A673 (cell line): Measurements from ENCODE around the gene CD74. TPM values are rescaled to one million over a fixed set of nuclear protein-coding genes. Genes with fewer than 3 reads are reported as not detected.

Source experiments
- BruUV-seq: library from RNA; stranded (reverse); fragments of 400-500 nt; replicated peaks from 2 replicates; lab custom pipeline; 2021; lab: Mats Ljungman, UMichigan
- CTCF ChIA-PET: fragments of 300-600 bp; sonication (Branson Sonifier 250); formaldehyde crosslinking; loops from one replicate; lab custom pipeline; 2022; ENCODE audit warnings: antibody characterized with exemption; lab: Charles Lee
- POLR2A ChIA-PET: fragments of 300-600 bp; sonication (Branson Sonifier 250); formaldehyde crosslinking; loops from one replicate; lab custom pipeline; 2022; ENCODE audit warnings: antibody characterized with exemption; ENCODE audit not compliant: low non-redundant PET; lab: Charles Lee
- DNase-seq: peaks from one replicate; pipeline ENCODE4 v3.0.0-alpha.2; 2015; ENCODE audit warnings: low spot score
- H3K27ac ChIP-seq: fragments of 200-600 bp; sonication (generic); 2 replicates; pipeline ENCODE4 v1.5.1; 2016; ENCODE audit warnings: mixed run types, low read depth, mild to moderate bottlenecking, mixed read lengths, antibody characterized with exemption, low read length; ENCODE audit not compliant: poor library complexity, severe bottlenecking
- H3K27me3 ChIP-seq: fragments of 200-600 bp; sonication (generic); replicated peaks from 2 replicates; pipeline ENCODE4 v1.6.1; 2017; ENCODE audit warnings: mixed run types, low read depth, mild to moderate bottlenecking, mixed read lengths, antibody characterized with exemption, low read length; ENCODE audit not compliant: insufficient read depth, poor library complexity
- H3K36me3 ChIP-seq: fragments of 200-600 bp; sonication (generic); 2 replicates; pipeline ENCODE4 v1.6.1; 2016; ENCODE audit warnings: mixed run types, mild to moderate bottlenecking, mixed read lengths, antibody characterized with exemption, low read length; ENCODE audit not compliant: insufficient read depth, poor library complexity, severe bottlenecking
- H3K4me1 ChIP-seq: fragments of 200-600 bp; sonication (generic); 2 replicates; pipeline ENCODE4 v1.6.1; 2017; ENCODE audit warnings: mixed run types, mild to moderate bottlenecking, mixed read lengths, antibody characterized with exemption, low read length; ENCODE audit not compliant: insufficient read depth, poor library complexity, severe bottlenecking
- H3K4me3 ChIP-seq: fragments of 200-600 bp; sonication (generic); 2 replicates; pipeline ENCODE4 v1.5.1; 2016; ENCODE audit warnings: low read depth, mixed run types, mild to moderate bottlenecking, mixed read lengths, low read length; ENCODE audit not compliant: poor library complexity, severe bottlenecking
- H3K9me3 ChIP-seq: fragments of 200-600 bp; sonication (generic); 2 replicates; pipeline ENCODE4 v1.6.1; 2016; ENCODE audit warnings: mixed run types, low read depth, mild to moderate bottlenecking, mixed read lengths, antibody characterized with exemption, low read length; ENCODE audit not compliant: poor library complexity, severe bottlenecking
- EZH2 ChIP-seq: fragments of 200-600 bp; sonication (generic); IDR thresholded peaks from 2 replicates; pipeline ENCODE4 v1.6.1; 2017; ENCODE audit warnings: borderline replicate concordance, low read depth, mild to moderate bottlenecking, mixed read lengths, antibody characterized with exemption, low read length; ENCODE audit not compliant: poor library complexity, severe bottlenecking
- intact Hi-C: fragments of 100-400 bp; cut with micrococcal nuclease; formaldehyde crosslinking; loops from one replicate; pipeline ENCODE4 v1.10.0; 2022; ENCODE audit not compliant: unreplicated experiment
- total RNA-seq: library from RNA; stranded (reverse); gene quantifications from 2 replicates; pipeline ENCODE4 v1.2.3, GENCODE V29; 2021
- TF ChIP-seq, protein P1 (sequence below): fragments of 300-800, 200-600 bp; sonication (generic); conservative IDR thresholded peaks from 2 replicates; pipeline ENCODE4 v1.5.1; 2017; ENCODE audit warnings: low read depth, mild to moderate bottlenecking, antibody characterized with exemption, low read length, moderate library complexity, mixed read lengths

CD74 gene
- total RNA-seq, 1 experiment from 2014 or later = not detected

DNA sequence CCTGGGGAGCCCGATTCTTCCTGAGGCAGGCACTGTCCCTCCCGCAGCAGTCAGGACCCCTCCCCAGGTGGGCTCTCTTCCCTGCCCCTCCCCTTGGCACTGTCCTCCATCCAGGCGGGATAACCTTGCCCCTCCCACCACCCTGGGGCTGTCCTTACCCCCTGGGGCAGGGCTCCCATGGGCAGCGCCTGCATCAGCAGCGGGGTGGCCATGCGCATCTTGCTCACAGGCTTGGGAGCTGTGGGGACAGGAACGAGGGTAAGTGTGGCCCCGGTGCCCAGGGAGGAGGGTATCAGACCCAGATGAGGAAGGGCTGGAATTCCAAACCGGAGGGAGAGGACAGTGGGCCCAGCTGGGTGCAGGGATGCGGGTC is 6.0 kb downstream of the CD74 start:
- POLR2A ChIA-PET = no interaction called here
- H3K4me3 ChIP-seq = no peak overlapping the region
- CTCF ChIA-PET = no interaction called here
- H3K27ac ChIP-seq = no peak overlapping the region
- H3K4me1 ChIP-seq = peaks cover 8% of the 10 kb centered on the region
- intact Hi-C loops = no loop called here
- H3K27me3 ChIP-seq = no peaks in the 10 kb centered on the region
- H3K36me3 ChIP-seq = no peaks in the 10 kb centered on the region
- no peak for DNase-seq
- H3K9me3 ChIP-seq = no peaks in the 10 kb centered on the region
- no TSS peak for BruUV-seq
- no peak for TF ChIP-seq EZH2
- TF ChIP-seq, protein P1, sequence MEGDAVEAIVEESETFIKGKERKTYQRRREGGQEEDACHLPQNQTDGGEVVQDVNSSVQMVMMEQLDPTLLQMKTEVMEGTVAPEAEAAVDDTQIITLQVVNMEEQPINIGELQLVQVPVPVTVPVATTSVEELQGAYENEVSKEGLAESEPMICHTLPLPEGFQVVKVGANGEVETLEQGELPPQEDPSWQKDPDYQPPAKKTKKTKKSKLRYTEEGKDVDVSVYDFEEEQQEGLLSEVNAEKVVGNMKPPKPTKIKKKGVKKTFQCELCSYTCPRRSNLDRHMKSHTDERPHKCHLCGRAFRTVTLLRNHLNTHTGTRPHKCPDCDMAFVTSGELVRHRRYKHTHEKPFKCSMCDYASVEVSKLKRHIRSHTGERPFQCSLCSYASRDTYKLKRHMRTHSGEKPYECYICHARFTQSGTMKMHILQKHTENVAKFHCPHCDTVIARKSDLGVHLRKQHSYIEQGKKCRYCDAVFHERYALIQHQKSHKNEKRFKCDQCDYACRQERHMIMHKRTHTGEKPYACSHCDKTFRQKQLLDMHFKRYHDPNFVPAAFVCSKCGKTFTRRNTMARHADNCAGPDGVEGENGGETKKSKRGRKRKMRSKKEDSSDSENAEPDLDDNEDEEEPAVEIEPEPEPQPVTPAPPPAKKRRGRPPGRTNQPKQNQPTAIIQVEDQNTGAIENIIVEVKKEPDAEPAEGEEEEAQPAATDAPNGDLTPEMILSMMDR = no peak

DNA sequence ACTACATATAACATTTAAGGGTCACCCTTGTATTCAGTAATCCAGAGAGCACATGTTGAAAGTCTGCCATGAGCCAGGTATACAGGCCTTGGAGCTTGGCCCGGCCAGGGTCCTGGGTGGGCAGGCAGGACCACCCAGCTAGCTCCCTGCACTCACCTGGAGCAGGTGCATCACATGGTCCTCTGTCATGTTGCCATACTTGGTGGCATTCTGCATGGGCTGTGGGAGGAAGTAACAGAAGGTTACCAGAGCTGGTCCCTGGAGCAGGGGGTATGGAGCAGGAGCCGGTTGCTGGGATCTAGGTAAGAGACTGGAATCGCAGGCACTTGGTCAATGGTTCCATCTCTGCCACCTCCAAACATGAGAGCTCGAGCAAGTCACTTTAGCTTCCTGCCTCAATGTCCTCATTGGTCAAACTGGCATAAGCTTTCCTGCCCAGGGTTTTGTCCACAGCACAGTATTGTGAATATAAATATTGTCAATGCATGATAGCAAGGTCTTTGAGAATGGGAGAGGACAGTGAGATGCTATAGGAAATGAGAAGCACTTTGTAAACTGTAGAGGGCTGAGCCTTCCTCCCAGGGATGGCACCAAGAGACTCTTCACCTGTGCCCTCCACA is 6.5 kb downstream of the CD74 start:
- Histone ChIP-seq H3K36me3 (no peaks in the 10 kb centered on the region), H3K27me3 (no peaks in the 10 kb centered on the region), H3K4me3 (no peak overlapping the region), H3K4me1 (peaks cover 8% of the 10 kb centered on the region), H3K9me3 (no peaks in the 10 kb centered on the region), H3K27ac (no peak overlapping the region)
- no peak for DNase-seq
- TF ChIP-seq EZH2 = no peak
- TF ChIP-seq, protein P1 = no peak
- intact Hi-C loops = no loop called here
- POLR2A ChIA-PET = no interaction called here
- CTCF ChIA-PET = no interaction called here
- BruUV-seq = no TSS peak

DNA sequence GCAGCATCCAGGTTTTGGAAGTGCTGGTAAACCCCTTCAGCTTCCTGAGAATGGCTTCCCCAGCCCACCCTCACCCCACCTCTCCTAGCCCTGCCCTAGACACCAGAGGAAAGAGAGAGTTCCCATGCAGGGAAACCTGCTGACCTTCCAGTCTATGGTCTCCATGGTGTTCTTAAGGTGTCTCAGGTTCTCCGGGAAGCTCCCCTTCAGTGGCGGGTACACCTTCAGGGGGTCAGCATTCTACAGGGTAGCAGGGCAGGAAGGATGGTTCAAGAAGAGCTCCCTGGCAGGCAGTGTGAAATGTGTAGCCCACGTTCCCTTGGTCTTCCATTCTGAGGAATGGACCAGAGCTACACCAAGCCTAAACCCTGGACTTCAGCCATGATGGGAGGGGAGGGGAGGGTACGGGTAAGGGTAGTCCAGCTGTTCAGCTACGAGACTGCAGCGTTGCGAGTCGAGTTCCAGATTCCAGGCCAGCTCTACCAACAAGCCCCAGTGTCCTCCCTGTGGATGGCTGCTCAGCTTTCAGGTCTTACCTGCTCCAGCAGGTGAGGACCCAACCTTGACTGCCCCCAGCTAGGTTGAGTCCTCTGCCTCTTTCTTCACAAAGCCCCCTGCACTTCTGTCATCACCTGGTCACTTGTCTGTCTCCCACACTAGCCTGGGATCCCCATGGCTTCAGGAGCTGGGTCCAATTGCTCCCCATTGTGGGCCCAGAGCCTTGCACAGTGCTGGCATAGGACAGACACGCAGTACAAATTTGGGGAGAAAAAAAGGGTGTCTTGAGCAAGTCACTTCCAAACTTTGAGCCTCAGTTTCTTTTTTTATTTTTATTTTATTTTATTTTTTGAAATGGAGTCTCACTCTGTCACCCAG is 7.5 kb downstream of the CD74 start:
- Histone ChIP-seq H3K27me3 (no peaks in the 10 kb centered on the region), H3K27ac (no peak overlapping the region), H3K4me1 (peaks cover 4% of the 10 kb centered on the region), H3K36me3 (peaks cover 5% of the 10 kb centered on the region), H3K9me3 (no peaks in the 10 kb centered on the region), H3K4me3 (no peak overlapping the region)
- POLR2A ChIA-PET = interaction anchor here (0.5 to 0.6 kb wide), 2 partner anchors 9 to 186 kb away, joined by 4 read pairs; no protein-coding TSS in a partner anchor
- no peak for DNase-seq
- no peak for TF ChIP-seq EZH2
- TF ChIP-seq, protein P1 = no peak
- BruUV-seq = no TSS peak
- intact Hi-C loops = no loop called here
- CTCF ChIA-PET = no interaction called here
